ENCODE data around the gene FRMPD1. TPM values are rescaled to one million over a fixed set of nuclear protein-coding genes. Genes with fewer than 3 reads are reported as not detected.

Gene FRMPD1
- total and polyA plus RNA-seq, 2 of the 13 experiments (the other 11 are each of a cell fraction or from before 2014, with no cell fraction given) = not detected

- no peak for TF ChIP-seq ZBTB43 (CRISPR knock-in tag; conservative IDR thresholded peaks at IDR 0.05)
- no peak for TF ChIP-seq ZNF207 (IDR thresholded peaks at IDR 0.05; ENCODE audit: borderline replicate concordance)
- no peak for TF ChIP-seq HHEX (CRISPR knock-in tag; IDR thresholded peaks at IDR 0.05)
- TF ChIP-seq ZNF792 (CRISPR knock-in tag; IDR thresholded peaks at IDR 0.05) = peak; percentile 68
- peak; percentile 87; the same call in 1 of the 2 replicates for TF ChIP-seq GTF3A (CRISPR knock-in tag; conservative IDR thresholded peaks at IDR 0.05)
- no peak for TF ChIP-seq PCBP2 (optimal IDR thresholded peaks at IDR 0.05; ENCODE audit: low read depth, low read length, poor library complexity, severe bottlenecking)
- 0 out of 2 replicates have a peak, but pooled peaks have one; percentile 21 for TF ChIP-seq ZNF776 (CRISPR knock-in tag; IDR thresholded peaks at IDR 0.05)
- no peak for TF ChIP-seq NFRKB (IDR thresholded peaks at IDR 0.05)
- TF ChIP-seq PAF1 (CRISPR knock-in tag; IDR thresholded peaks at IDR 0.05) = no peak
- TF ChIP-seq ZNF773 (CRISPR knock-in tag; IDR thresholded peaks at IDR 0.05; ENCODE audit: borderline replicate concordance) = no peak
- TF ChIP-seq TFDP2 (CRISPR knock-in tag; IDR thresholded peaks at IDR 0.05) = peak; percentile 88
- TF ChIP-seq JDP2 (CRISPR knock-in tag; IDR thresholded peaks at IDR 0.05; ENCODE audit: borderline replicate concordance) = no peak
- no peak for TF ChIP-seq KIAA2018 (CRISPR knock-in tag; IDR thresholded peaks at IDR 0.05; ENCODE audit: borderline replicate concordance)
- TF ChIP-seq ZNF629 (CRISPR knock-in tag; conservative IDR thresholded peaks at IDR 0.05) = no peak
- TF ChIP-seq ETV5 (CRISPR knock-in tag; IDR thresholded peaks at IDR 0.05; ENCODE audit: borderline replicate concordance) = peak; percentile 89
- no peak for TF ChIP-seq ZKSCAN8 (CRISPR knock-in tag; IDR thresholded peaks at IDR 0.05; ENCODE audit: borderline replicate concordance)
- TF ChIP-seq SMAD9 (CRISPR knock-in tag; IDR thresholded peaks at IDR 0.05) = no peak; the same call in 1 of the 2 replicates
- peak; percentile 88 for TF ChIP-seq MEF2D (CRISPR knock-in tag; IDR thresholded peaks at IDR 0.05)
Observed at GRCh38 chr9:37784616-37785483, 134.1 kb downstream of the FRMPD1 start, which contains the start of gene EXOSC3 (continued).

Measured in HepG2 (cell line).